Measurements from ENCODE around the gene ARHGAP26. TPM values are rescaled to one million over a fixed set of nuclear protein-coding genes. Genes with fewer than 3 reads are reported as not detected.

ARHGAP26 gene
- total and polyA plus RNA-seq, 2 of the 4 experiments (the other 2 are of a cell fraction) = 0.54 to 0.56 TPM

DNA sequence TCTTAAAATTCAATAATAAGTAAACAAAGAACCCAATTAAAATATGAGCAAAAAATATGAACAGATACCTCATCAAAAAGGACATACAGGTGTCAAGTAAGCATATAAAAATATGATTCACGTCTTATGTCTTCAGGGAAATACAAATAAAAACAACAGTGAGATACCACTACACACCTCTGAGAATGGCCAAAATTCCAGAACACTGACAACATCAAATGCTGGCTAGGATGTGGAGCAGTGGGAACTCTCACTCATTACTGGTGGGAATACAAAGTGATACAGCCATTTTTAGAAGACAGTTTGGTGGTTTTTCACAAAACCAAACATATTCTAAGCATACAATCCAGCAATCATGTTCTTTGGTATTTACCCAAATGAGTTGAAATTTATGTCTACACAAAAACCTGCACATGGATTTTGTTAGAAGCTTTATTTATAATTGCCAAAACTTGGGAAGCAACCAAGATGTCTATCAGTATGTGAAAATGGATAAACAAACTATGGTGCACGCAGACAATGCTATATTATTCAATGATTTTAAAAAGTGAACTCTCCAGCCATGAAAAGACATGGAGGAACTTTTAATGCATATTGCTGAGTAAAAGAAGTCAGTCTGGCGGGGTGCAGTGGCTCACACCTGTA, 381.0 kb downstream of the ARHGAP26 start:
- H4K5ac ChIP-seq (ENCODE audit: low read depth, low read length) = no peak overlapping the region
- no peak overlapping the region for H3K4ac ChIP-seq (ENCODE audit: low read depth, low read length)
- no peak overlapping the region for H3K18ac ChIP-seq (ENCODE audit: low read depth, low read length)
- ChIA-PET CTCF (no interaction called here), POLR2A (ENCODE audit: unreplicated experiment) (no interaction called here)
- no peak overlapping the region for H2BK15ac ChIP-seq (ENCODE audit: low read depth, low read length)
- no peaks in the 10 kb centered on the region for H3K9me3 ChIP-seq (ENCODE audit: control insufficient read depth, insufficient read depth, low read length)
- H3K14ac ChIP-seq (replicated peaks; ENCODE audit: low read depth, low read length) = no peak overlapping the region
- no TSS peak for BruUV-seq (replicated peaks)
- H4K91ac ChIP-seq (ENCODE audit: insufficient read depth, low read depth, low read length) = no peak overlapping the region
- intact Hi-C loops (cut with micrococcal nuclease) = loop anchor here (10.0 kb wide), 1 partner anchor 1014 kb away; no protein-coding TSS in a partner anchor
- H3K56ac ChIP-seq (ENCODE audit: extremely low read depth, insufficient read depth, low read length) = no peak overlapping the region
- no peak overlapping the region for H3K4me3 ChIP-seq (ENCODE audit: insufficient read depth, low read depth, low read length)
- ATAC-seq (ENCODE audit: low read depth) (no peak), DNase-seq (no peak)
- H2AFZ ChIP-seq (replicated peaks; ENCODE audit: low read length, poor library complexity) = no peak overlapping the region
- H3K4me1 ChIP-seq (ENCODE audit: control insufficient read depth, insufficient read depth, low read length) = peaks cover 25% of the 10 kb centered on the region
- no peaks in the 10 kb centered on the region for H3K36me3 ChIP-seq (ENCODE audit: control insufficient read depth, insufficient read depth, low read length)
- H3K9me1 ChIP-seq (ENCODE audit: insufficient read depth, low read length) = peaks cover 21% of the 10 kb centered on the region
- no peak overlapping the region for H2BK120ac ChIP-seq (ENCODE audit: low read depth, low read length)
- H2AK5ac ChIP-seq (ENCODE audit: low read depth, low read length) = no peak overlapping the region
- H3K4me2 ChIP-seq (ENCODE audit: low read depth, low read length) = no peak overlapping the region
- no peak overlapping the region for H2BK5ac ChIP-seq (ENCODE audit: low read depth, low read length, poor library complexity, severe bottlenecking)
- in situ Hi-C loops (cut with MboI; ENCODE audit: low sequenced_read_pairs) = no loop called here
- H2BK20ac ChIP-seq (ENCODE audit: low read depth, low read length) = no peak overlapping the region
- TF ChIP-seq MAZ (IDR thresholded peaks at IDR 0.05; ENCODE audit: borderline replicate concordance, low read depth, low read length) = no peak
- TF ChIP-seq, protein P1, sequence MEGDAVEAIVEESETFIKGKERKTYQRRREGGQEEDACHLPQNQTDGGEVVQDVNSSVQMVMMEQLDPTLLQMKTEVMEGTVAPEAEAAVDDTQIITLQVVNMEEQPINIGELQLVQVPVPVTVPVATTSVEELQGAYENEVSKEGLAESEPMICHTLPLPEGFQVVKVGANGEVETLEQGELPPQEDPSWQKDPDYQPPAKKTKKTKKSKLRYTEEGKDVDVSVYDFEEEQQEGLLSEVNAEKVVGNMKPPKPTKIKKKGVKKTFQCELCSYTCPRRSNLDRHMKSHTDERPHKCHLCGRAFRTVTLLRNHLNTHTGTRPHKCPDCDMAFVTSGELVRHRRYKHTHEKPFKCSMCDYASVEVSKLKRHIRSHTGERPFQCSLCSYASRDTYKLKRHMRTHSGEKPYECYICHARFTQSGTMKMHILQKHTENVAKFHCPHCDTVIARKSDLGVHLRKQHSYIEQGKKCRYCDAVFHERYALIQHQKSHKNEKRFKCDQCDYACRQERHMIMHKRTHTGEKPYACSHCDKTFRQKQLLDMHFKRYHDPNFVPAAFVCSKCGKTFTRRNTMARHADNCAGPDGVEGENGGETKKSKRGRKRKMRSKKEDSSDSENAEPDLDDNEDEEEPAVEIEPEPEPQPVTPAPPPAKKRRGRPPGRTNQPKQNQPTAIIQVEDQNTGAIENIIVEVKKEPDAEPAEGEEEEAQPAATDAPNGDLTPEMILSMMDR (conservative IDR thresholded peaks at IDR 0.05; ENCODE audit: low read depth, low read length) = no peak
- no peak for TF ChIP-seq CHD1 (IDR thresholded peaks at IDR 0.05; ENCODE audit: low read depth, low read length)
- TF ChIP-seq, protein P2, sequence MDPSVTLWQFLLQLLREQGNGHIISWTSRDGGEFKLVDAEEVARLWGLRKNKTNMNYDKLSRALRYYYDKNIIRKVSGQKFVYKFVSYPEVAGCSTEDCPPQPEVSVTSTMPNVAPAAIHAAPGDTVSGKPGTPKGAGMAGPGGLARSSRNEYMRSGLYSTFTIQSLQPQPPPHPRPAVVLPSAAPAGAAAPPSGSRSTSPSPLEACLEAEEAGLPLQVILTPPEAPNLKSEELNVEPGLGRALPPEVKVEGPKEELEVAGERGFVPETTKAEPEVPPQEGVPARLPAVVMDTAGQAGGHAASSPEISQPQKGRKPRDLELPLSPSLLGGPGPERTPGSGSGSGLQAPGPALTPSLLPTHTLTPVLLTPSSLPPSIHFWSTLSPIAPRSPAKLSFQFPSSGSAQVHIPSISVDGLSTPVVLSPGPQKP (IDR thresholded peaks at IDR 0.05; ENCODE audit: borderline replicate concordance, low read depth, low read length) = no peak
- TF ChIP-seq MAFK (IDR thresholded peaks at IDR 0.05; ENCODE audit: low read depth, low read length) = no peak
- no peak for TF ChIP-seq CEBPB (IDR thresholded peaks at IDR 0.05; ENCODE audit: low read depth, low read length)
- TF ChIP-seq, protein P3, sequence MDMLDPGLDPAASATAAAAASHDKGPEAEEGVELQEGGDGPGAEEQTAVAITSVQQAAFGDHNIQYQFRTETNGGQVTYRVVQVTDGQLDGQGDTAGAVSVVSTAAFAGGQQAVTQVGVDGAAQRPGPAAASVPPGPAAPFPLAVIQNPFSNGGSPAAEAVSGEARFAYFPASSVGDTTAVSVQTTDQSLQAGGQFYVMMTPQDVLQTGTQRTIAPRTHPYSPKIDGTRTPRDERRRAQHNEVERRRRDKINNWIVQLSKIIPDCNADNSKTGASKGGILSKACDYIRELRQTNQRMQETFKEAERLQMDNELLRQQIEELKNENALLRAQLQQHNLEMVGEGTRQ (IDR thresholded peaks at IDR 0.05; ENCODE audit: low read depth, low read length) = no peak
- no peak for TF ChIP-seq RAD21 (IDR thresholded peaks at IDR 0.05; ENCODE audit: low read length)
- no peak for TF ChIP-seq BHLHE40 (IDR thresholded peaks at IDR 0.05; ENCODE audit: low read depth, low read length)
- WGBS, 2 experiments (ENCODE audit: extremely low coverage in 2 of 2, insufficient read length in 1 of 2) = no CpG with 5 or more reads among the region's 3 CpGs
- H3K23ac ChIP-seq (ENCODE audit: low read depth, low read length) = no peak overlapping the region
- H3K27me3 ChIP-seq (ENCODE audit: control insufficient read depth, insufficient read depth, low read length) = no peaks in the 10 kb centered on the region
- dilution Hi-C loops (cut with HindIII; ENCODE audit: low sequenced_read_pairs, unreplicated experiment) = no loop called here
- H4K20me1 ChIP-seq (ENCODE audit: insufficient read depth, low read length) = no peaks in the 10 kb centered on the region
- H4K8ac ChIP-seq (ENCODE audit: low read depth in 2 of 2, low read length in 2 of 2) = no peak overlapping the region
- no peak overlapping the region for H2AK9ac ChIP-seq (replicated peaks; ENCODE audit: low read depth, low read length, poor library complexity)
- peaks cover 0 to 11% of the 10 kb centered on the region in 2 experiments; a peak in 2 of 4 replicates for H3K79me1 ChIP-seq (ENCODE audit: low read depth in 1 of 2, low read length in 2 of 2)
- H3K9ac ChIP-seq (ENCODE audit: low read depth, low read length) = no peak overlapping the region
- H3K27ac ChIP-seq (ENCODE audit: insufficient read depth, low read length) = no peak overlapping the region
